GM23338 (cell line): Measurements from ENCODE around the gene SARDH.

ENCODE experiments used
- CREB1 ChIP-seq: fragments of 250-450 bp; sonication (Bioruptor Pico); IDR thresholded peaks from 2 replicates; pipeline ENCODE4 v1.5.0; 2020; ENCODE audit warnings: low read depth, mild to moderate bottlenecking, moderate library complexity
- CTCF ChIP-seq, 2 experiments: fragments of 200-600 bp in 1 of 2; sonication (generic) in 1 of 2; conservative IDR thresholded peaks; 2 replicates each; pipeline versions ENCODE4 v1.5.1 to v1.6.1; 2016 to 2017; ENCODE audit warnings: antibody characterized with exemption in 2 of 2, low read depth in 2 of 2, mild to moderate bottlenecking in 2 of 2, moderate library complexity in 1 of 2
- ETS1 ChIP-seq: IDR thresholded peaks from 2 replicates; pipeline ENCODE4 v1.6.1; 2016; ENCODE audit warnings: antibody characterized with exemption
- EZH2 ChIP-seq: fragments of 200-600 bp; sonication (generic); IDR thresholded peaks from one replicate; pipeline ENCODE4 v1.8.0; 2017; ENCODE audit warnings: antibody characterized with exemption, mild to moderate bottlenecking, low read depth; ENCODE audit not compliant: unreplicated experiment
- EZH2phosphoT487 ChIP-seq: fragments of 200-600 bp; sonication (generic); IDR thresholded peaks from one replicate; pipeline ENCODE4 v1.8.1; 2018; ENCODE audit warnings: antibody characterized with exemption; ENCODE audit not compliant: unreplicated experiment
- JUNB ChIP-seq: IDR thresholded peaks from one replicate; pipeline ENCODE4 v1.6.1; 2016; ENCODE audit warnings: antibody characterized with exemption; ENCODE audit not compliant: unreplicated experiment
- NANOG ChIP-seq: IDR thresholded peaks from 2 replicates; pipeline ENCODE4 v1.6.1; 2016; ENCODE audit warnings: antibody characterized with exemption, borderline replicate concordance
- POLR2AphosphoS5 ChIP-seq: IDR thresholded peaks from 2 replicates; pipeline ENCODE4 v1.6.1; 2016; ENCODE audit warnings: antibody characterized with exemption, low read depth
- STAT1 ChIP-seq: IDR thresholded peaks from one replicate; pipeline ENCODE4 v1.6.1; 2016; ENCODE audit warnings: antibody characterized with exemption; ENCODE audit not compliant: unreplicated experiment
- ZNF331 ChIP-seq: fragments of 250-450 bp; sonication (Bioruptor Pico); IDR thresholded peaks from 2 replicates; pipeline ENCODE4 v1.5.0; 2020; ENCODE audit warnings: low read depth, mild to moderate bottlenecking, moderate library complexity
- ZNF462 ChIP-seq: fragments of 250-450 bp; sonication (Bioruptor Pico); IDR thresholded peaks from 2 replicates; pipeline ENCODE4 v1.5.0; 2020; ENCODE audit warnings: mild to moderate bottlenecking, moderate library complexity
- TF ChIP-seq, protein P1 (sequence below): IDR thresholded peaks from one replicate; pipeline ENCODE4 v1.6.1; 2018; ENCODE audit warnings: antibody characterized with exemption; ENCODE audit not compliant: unreplicated experiment

- TF ChIP-seq CTCF (conservative IDR thresholded peaks at IDR 0.05; ENCODE audit: low read depth in 2 of 2) (no peak), POLR2AphosphoS5 (no peak), EZH2 (no peak), JUNB (no peak), CREB1 (no peak), ETS1 (no peak), ZNF331 (CRISPR knock-in tag) (no peak), EZH2phosphoT487 (no peak), ZNF462 (no peak), NANOG (no peak), STAT1 (no peak)
- TF ChIP-seq, protein P1, sequence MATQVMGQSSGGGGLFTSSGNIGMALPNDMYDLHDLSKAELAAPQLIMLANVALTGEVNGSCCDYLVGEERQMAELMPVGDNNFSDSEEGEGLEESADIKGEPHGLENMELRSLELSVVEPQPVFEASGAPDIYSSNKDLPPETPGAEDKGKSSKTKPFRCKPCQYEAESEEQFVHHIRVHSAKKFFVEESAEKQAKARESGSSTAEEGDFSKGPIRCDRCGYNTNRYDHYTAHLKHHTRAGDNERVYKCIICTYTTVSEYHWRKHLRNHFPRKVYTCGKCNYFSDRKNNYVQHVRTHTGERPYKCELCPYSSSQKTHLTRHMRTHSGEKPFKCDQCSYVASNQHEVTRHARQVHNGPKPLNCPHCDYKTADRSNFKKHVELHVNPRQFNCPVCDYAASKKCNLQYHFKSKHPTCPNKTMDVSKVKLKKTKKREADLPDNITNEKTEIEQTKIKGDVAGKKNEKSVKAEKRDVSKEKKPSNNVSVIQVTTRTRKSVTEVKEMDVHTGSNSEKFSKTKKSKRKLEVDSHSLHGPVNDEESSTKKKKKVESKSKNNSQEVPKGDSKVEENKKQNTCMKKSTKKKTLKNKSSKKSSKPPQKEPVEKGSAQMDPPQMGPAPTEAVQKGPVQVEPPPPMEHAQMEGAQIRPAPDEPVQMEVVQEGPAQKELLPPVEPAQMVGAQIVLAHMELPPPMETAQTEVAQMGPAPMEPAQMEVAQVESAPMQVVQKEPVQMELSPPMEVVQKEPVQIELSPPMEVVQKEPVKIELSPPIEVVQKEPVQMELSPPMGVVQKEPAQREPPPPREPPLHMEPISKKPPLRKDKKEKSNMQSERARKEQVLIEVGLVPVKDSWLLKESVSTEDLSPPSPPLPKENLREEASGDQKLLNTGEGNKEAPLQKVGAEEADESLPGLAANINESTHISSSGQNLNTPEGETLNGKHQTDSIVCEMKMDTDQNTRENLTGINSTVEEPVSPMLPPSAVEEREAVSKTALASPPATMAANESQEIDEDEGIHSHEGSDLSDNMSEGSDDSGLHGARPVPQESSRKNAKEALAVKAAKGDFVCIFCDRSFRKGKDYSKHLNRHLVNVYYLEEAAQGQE = no peak
Measured at GRCh38 chr9:133639613-133640012, 98.5 kb downstream of the SARDH start.
